Stimulated activated CD4-positive, alpha-beta T cell treated with anti-CD3 and anti-CD28 coated beads, Interleukin-15, amount 100 ng/mL, for 48 hours (primary cell): ENCODE measurements around the gene DHRS3.

Experiments used
- DNase-seq, 2 donors: peaks; one replicate each; pipeline ENCODE4 v3.0.0-alpha.2; 2020; ENCODE audit warnings: low read depth in 2 of 2

The DHRS3 gene

GRCh38 chr1:12637693-12638092, 19.7 kb upstream of the DHRS3 start:
- DNase-seq: no peak

GRCh38 chr1:12636098-12636950, 18.3 kb upstream of the DHRS3 start:
- no peak for DNase-seq

- DNase-seq: no peak
Measured at GRCh38 chr1:12634696-12635202, 16.7 kb upstream of the DHRS3 start.

GRCh38 chr1:12634156-12634555, 16.1 kb upstream of the DHRS3 start:
- DNase-seq: no peak

GRCh38 chr1:12631571-12631970, 13.6 kb upstream of the DHRS3 start:
- no peak for DNase-seq

GRCh38 chr1:12630946-12631530, 13.0 kb upstream of the DHRS3 start:
- DNase-seq: no peak

GRCh38 chr1:12629985-12630760, 12.2 kb upstream of the DHRS3 start:
- no peak for DNase-seq

GRCh38 chr1:12629511-12629956, 11.5 kb upstream of the DHRS3 start:
- DNase-seq: no peak

GRCh38 chr1:12627296-12627695, 9.3 kb upstream of the DHRS3 start:
- no peak for DNase-seq

- DNase-seq: no peak
Measured at GRCh38 chr1:12626888-12627287, 8.9 kb upstream of the DHRS3 start.

- DNase-seq: no peak
Measured at GRCh38 chr1:12625276-12625675, 7.3 kb upstream of the DHRS3 start.

GRCh38 chr1:12622506-12622905, 4.5 kb upstream of the DHRS3 start:
- no peak for DNase-seq

- DNase-seq: no peak
Measured at GRCh38 chr1:12621346-12622335, 3.6 kb upstream of the DHRS3 start.

- DNase-seq: no peak
Measured at GRCh38 chr1:12620931-12621330, 2.9 kb upstream of the DHRS3 start.

- DNase-seq: no peak
Measured at GRCh38 chr1:12620488-12620865, 2.5 kb upstream of the DHRS3 start.

- DNase-seq: peak; percentile 64 to 73
Measured at GRCh38 chr1:12619792-12620487, 1.9 kb upstream of the DHRS3 start.

GRCh38 chr1:12618965-12619791, 1.2 kb upstream of the DHRS3 start:
- DNase-seq: peak; percentile 62 to 69

- no peak for DNase-seq
Measured at GRCh38 chr1:12618661-12618964, 603 bp upstream of the DHRS3 start.

GRCh38 chr1:12617511-12617900, 504 bp downstream of the DHRS3 start:
- DNase-seq: no peak
